UCSD-AML1 (cell line): ENCODE results near the gene CTAG1A.
"Not testable (repeated sequence)": the region's sequence is repeated elsewhere in the genome, so short reads cannot be mapped to it uniquely, and the experiment has no call there.

Source experiments
- DNase-seq: peaks from one replicate; lab custom pipeline; 2025; ENCODE audit not compliant: unreplicated experiment; lab: John Stamatoyannopoulos, UW

CTAG1A gene

DNA sequence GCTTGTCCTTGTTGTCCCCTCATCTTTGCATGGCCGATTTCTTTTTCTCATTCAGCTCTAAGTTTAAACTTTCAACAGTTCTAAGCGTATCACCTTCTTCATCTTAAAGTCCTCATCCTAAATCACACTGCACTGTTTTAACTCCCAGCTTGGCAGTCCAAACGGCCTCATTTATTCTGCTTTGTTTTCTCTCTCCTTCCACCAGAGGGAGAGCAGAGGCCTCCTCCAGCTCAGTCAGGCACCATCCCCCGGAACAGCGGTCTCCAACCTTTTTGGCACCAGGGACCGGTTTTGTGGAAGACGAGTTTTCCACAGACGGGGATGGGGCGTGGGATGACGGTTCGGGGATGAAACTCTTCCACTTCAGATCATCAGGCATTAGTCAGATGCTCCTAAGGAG is 14.6 kb upstream of the CTAG1A start:
- DNase-seq: not testable (repeated sequence)

DNA sequence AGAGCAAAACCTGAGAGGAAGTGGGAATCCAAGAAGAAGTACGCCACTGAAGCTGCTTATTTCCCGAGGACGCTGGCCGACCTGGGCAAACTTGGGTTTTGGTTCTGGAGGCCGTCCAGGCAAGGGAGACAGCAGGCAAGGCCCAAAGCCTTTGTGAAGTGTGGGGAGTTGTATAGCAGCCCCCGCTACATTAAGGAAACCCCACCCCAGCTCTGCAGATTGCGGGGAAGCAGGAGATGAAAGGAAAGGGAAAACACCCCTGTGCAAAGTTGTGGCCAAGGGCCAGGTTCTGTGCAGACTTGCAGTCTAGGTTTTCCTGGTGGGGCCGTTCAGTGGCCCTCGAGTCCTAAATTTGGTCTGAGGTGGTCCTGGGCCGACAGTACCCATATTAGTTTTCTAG is 11.9 kb upstream of the CTAG1A start:
- DNase-seq: not testable (repeated sequence)

DNA sequence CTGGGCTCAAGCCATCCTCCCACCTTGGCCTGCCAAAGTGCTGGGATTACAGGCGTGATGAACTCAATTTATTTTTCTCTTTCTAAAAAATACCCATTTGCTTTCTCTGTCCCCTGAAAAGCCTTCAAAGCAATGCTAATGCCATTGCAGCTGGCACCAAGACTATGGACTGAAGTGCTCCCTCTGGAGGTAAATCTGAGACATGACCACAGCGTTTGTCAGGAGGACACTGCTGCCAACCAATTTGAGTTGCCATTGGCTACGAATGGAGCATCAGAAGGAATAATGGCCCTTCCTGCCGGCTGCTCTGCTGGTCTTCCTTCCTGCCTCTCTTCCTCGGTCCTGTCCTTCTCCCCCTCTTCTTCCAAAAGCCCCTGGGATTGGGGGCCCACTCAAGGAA is 9.9 kb upstream of the CTAG1A start:
- not testable (repeated sequence) for DNase-seq

DNA sequence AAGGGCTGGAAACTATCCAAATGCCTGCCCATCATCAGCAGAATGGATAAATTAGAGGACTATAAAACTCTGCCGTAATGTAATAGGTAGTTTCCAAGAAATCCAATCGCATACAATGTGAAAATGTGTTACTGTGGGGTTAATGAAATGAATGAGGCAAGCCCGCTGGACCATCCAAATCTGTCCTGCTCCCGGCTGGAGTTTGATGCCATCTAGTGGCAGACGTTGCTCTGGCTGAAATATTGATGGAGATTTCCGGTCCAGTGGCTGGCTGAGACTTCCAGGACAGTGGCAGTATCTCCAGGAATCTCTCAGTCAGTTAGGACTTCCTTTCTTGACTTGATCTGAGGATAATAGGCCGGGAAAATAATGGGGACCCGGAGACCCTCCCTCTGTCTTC is 1.9 kb upstream of the CTAG1A start:
- DNase-seq: not testable (repeated sequence)

DNA sequence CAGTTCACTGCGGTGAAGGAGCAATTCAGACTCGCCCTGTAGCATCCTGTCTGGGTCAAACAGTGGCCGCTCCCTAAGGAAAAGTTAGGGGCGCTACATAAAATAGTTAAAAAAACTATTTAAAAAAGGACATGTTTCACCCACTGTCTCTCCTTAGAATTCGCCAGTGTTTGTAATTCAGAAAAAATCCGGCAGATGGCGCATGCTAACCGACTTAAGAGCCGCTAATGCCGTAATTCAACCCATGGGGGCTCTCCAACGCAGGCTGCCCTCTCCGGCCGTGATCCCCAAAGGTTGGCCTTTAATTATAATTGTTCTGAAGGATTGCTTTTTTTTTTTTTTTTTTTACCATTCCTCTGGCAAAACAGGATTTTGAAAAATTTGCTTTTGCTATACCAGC is 5.5 kb downstream of the CTAG1A start:
- DNase-seq: not testable (repeated sequence)

DNA sequence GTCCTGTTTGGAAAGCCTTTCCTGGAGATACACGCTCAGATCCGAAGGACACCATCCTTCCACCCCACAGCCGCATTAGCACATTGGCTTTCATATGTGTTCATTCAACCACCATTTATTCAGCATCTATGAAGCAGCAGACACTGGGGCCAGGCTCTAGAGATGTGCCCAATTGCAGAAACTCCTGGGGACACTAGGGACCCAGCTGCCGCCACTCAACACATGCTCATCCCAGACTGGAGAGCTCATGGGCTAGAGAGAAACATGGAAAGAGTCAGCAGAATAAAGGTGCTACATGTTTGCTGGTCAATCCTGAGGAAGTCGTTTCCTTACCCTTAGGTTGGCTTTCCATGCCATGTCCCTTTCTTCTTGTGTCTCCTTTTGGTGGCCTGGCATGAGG is 7.6 kb downstream of the CTAG1A start:
- DNase-seq: no peak

DNA sequence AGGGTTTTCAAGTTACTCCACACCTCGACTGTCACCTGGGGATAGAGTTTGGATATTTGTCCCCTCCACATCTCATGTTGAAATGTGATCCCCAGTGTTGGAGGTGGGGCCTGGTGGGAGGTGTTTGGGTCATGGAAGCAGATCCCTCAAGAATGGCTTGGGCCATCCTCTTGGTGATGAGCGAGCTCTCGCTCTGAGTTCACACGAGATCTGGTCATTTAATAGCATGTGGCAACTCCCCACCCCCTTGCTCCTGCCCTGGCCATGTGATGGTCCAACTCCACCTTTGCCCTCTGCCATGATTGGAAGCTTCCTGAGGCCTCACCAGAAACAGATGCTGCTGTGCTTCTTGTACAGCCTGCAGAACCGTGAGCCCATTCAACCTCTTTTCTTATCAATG is 8.3 kb downstream of the CTAG1A start:
- no peak for DNase-seq

DNA sequence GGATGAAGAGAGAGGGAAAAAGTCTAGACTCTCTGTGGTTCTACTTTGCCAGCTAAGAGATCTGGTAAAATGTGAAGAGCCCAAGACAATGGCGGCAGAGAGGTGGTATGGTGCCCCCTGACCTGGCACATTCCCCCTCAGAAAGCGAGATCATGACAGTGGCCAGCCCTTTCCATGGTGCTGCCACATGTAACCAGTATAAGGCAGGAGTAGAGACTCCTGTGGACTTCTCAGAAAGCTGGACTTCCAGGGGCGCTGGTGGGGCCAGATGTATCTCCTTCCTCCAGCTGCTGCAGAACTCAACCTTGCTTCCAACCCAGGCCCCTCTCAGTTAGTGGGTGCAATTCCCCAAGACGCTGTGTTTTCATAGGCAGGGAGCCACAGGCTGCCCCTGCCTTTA is 9.6 kb downstream of the CTAG1A start:
- no peak for DNase-seq

DNA sequence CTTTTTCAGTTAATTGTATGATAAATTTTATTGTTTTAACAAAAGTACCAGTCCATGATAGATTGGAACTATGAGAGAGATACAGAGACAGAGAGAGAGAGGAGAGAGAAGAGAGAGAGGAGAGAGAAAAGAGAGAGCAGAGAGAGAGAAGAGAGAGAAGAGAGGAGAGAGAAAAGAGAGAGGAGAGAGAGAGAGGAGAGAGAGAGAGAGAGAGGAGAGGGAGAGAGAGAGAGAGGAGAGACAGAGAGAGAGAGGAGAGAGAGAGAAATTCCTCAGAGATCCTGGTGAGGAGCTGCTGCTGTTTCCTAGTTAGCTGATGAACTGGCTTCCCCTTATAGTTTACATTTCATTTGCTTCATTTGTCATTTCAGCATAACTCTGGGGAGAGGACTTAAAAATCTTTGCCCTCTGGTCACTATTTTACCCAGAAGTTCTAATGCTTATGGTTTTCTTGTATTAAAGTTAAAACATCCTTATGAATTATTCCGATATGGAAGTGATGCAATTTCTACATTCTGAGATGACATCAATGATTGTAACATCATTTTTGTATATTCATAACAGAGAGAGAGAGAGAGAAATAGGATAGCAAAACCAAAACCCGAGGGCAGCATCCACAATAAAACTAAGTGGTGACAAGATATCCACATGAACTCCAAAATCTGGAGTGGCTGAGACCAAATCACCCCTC is 10.8 kb downstream of the CTAG1A start:
- no peak for DNase-seq

DNA sequence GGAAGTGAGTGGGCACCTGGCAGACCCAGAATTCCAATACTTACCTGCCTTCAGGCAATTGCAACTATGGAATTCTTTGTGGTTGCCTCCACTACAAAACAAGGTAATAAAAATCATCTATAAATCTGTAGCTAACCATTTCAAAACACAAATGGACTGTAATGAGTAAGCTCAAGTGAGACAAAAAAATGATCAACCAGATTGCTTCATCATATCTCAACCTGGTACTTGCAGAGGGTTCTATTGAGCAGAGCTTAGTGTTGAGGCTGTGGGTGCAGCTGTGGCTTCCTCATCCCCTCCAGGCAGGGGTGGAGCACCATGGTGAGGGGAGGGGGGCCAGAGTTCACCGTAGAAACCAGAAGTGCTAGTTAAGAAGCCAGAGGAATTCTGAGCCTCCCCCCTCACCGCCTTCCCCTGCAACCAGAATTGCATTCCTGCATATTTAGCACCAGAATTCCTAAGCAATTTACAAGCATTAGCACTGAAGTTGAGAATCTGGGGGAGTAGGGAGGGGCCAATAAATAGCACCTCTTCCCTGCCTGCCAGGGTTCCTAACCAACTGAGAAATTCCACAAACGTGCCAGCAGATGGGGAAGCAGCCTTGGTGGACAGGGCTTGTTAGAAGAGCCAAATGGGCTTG is 11.5 kb downstream of the CTAG1A start:
- DNase-seq: no peak

DNA sequence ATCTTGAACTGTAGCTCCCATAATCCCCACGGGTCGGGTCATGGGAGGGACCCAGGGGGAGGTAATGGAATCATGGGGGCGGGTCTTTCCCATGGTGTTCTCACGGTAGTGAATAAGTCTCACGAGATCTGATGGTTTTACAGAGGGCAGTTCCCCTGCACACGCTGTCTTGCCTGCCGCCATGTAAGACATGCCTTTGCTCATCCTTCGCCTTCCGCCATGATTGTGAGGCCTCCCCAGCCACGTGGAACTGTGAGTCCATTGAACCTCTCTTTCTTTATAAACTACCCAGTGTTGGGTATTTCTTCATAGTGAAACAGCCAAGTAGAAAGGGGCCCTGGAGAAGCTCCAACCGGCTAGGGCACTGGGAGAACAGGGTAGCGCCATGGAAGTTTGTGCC is 12.3 kb downstream of the CTAG1A start:
- no peak for DNase-seq

DNA sequence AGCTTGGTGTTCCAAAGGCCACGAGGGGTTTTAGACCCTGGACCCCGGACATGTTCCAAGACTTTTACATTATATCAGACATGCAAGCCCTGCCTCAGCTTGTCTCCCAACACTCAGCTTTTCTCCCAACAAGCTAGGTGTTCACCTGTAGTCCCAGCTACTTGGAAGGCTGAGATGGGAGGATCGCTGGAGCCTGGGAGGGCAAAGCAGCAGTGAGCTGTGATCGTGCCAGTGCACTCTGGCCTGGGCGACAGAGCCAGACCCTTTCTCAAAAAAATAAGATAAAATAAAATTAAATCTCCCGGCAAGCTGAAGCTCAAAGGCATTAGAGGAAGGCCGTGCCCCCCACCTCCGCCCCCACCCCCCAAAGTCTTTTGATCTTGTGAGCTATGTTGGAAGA is 13.7 kb downstream of the CTAG1A start:
- DNase-seq: no peak

DNA sequence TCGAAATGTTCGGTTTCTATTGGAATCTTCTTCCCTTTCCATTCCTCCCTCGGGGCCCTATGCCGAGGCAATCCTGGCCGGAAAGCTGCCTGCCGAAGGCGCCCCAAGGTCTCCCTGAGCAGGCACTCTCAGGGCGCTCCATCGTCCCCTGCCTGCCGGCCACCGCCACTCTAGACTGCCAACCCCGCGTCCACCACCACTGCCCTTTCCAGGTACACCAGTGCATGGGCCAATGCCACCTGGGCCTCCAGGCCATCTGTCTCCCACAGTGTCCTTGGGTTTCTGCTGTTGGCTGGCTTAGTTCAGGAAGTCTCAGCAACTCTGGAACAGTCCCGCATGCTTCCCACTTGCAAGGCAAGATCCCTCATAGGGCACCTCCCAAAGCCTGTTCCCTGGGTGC is 14.6 kb downstream of the CTAG1A start:
- DNase-seq: no peak

DNA sequence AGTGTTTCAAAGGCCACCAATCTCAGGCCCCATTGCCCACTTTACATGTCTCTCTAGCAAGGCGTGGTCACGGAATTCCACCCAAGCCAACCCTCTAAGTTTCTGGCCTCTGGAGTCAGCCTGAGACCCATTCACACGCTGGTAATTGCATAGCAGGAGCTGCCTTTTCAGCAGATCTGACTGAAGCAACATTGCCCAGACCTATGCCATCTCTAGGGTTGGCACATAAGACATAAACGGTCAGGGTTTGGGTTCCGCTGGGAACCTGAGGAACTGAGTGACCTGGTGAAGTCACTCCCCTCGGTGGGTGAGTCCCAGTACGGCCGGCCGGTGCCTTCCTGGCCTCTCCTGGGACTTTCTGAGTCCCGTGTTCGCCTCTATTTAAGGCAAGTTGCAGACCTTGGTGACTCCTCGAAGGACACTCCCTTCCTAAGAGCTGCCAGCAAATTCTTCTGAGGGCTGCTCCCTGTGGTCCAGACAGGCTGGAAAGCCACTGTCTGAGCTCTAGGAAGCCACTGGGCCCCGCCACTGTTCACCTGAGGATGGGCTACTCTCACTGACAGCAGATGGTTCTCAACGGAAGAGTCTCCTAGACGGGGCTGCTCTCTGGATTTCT is 15.9 kb downstream of the CTAG1A start:
- DNase-seq: no peak

DNA sequence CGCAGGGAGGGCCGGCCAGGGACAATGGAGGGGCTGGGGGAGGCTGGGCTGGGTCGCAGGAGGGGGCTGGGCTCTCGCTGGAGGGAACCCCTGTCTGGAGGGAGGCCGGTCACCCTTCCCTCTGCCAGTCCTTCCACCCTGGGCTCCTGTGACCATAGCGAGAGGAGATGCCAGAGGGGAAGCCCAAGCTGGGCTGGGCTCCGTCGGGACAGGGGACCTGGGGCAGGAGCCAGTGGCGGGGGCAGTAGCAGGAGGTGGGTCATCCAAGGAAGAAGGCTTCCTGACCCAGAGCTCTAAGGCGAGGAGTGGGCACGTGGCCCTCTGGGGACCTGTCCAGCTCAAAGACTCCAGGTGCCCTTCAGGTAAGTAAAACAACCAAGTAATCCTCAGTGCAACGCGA is 17.3 kb downstream of the CTAG1A start:
- DNase-seq: no peak

DNA sequence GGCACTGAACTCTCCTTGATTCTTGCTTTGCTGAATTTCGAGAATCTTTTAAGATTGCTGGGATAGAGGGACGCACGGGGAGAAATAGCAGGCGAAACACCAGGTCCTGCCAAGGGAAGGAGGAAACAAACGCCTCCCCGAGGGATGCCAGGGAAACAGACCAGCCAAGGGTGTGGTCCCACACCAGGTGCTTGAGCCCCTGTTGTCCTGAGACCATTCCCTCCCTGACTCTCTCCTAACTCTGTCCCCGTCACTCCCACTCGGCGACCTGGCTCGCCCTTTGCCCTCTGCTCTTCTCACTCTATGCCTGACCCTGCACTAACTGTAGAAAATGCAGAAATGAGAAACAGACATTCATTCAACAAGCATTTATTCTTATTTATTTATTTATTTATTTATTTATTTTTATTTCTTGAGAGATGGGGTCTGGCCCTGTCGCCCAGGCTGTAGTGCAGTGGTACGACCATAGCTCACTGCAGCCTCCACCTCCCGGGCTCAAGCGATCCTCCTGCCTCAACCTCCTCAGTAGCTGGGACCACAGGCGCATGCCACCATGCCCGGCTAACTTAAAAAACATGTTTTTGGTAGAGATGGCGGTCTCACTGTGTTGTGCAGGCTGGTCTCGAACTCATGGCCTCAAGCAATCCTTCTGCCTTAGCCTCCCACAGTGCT is 18.0 kb downstream of the CTAG1A start:
- DNase-seq: no peak

DNA sequence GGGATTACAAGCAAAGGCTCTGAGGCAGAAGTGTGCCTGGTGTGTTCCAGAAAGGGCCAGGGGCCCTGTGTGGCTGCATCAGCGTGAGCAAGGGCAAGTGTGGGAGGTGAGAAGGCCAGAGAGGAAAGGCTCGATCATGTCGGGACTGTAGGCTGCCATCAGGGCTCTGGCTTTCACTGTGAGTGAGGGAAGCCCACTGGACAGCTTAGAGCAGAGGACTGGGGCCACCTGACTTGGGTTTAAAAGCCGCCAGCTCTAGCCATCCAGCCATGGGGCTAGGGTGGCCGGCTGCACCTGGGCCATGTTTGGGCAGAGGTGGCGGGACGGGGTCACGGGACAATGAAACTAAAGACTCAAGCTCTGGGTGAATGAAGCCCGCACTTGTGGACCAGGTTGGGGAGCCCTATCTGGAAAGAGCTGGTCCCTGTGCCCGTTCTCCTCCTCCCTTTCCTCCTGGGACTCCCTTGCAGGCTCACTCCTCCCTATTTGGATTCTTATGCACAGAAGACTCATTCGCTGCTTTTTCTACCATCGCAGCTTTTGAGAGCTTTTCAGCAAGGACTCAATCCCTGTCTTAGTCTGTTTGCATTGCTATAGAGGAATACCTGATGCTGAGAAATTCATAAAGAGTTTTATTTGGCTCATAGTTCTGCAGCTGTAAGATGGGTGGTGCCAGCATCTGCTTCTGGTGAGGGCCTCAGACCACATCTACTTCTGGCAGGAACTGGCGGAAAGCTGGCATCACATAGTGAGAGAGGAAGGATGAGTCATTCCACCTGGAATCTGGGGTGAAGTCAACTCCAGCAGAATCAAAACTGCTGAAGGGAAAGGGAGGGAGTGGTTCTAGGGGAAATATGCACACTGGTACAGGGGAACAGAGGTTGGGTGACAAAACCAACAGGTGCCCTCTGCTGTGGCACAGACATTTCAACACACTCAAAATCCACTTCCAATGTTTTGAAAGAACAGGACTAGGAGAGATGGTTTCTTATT is 18.8 kb downstream of the CTAG1A start:
- DNase-seq: no peak

DNA sequence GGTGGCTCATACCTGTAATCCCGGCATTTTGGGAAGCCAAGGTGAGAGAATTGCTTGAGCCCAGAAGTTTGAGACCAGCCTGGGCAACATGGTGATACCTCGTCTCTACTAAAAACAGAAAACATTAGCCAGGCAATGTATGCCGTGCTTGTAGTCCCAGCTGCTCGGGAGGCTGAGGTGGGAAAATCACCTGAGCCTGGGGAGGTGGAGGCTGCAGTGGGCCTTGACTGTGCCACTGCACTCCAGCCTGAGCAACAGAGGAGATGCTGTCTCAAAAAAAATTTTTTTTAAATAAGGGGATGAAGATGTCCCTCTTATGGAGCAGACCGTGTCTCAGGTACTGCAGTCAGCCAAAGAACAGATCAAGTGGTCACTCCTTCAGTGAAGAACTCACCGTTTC is 20.6 kb downstream of the CTAG1A start:
- DNase-seq: no peak

DNA sequence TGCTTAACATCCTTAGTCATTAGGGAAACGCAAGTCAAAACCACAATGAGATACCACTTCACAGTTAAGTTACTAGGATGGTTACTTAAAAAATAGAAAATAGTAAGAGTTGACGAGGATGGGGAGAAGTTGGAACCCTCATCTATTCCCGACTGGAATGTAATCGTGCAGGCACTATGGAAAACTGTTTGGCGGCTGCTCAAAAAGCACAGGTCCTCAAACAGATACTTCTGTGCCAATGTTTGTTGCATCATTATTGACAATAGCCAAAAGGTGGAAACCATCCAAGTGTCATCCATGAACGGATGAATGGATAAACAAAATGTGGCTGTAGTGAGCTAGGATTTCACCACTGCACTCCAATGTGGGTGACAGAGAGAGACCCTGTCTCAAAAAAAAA is 22.4 kb downstream of the CTAG1A start:
- DNase-seq: no peak

DNA sequence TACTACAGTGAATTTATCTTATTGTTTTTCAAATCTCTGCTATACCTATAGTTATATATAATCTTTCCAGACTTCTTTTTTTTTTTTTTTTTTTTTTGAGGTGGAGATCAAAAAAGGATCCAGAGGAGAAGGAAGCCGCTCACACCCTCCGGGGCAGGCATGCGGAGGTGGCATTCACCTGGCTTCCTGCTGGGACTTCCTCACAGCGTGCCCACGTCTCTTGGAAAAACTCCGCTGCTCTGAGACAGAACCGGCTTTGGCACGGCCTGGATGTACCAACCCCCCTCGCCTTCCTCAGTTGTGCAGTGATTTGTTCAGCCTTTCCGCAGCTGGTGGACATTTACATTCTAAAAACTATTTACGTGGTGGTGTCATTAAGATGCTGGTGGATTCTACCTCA is 23.0 kb downstream of the CTAG1A start:
- DNase-seq: not testable (repeated sequence)

DNA sequence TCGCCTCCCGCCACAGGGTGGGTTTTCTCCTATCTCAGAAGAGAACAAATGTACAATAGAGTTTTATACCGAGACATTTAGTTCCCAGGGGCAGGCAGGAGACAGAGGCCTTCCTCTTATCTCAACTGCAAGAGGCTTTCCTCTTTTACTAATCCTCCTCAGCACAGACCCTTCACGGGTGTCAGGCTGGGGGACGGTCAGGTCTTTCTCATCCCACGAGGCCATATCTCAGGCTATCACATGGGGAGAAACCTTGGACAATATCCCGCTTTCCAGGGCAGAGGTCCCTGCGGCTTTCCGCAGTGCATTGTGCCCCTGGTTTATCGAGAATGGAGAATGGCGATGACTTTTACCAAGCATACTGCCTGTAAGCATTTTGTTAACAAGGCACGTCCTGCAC is 23.9 kb downstream of the CTAG1A start:
- not testable (repeated sequence) for DNase-seq
